Measurements from ENCODE around the gene QRICH2.
"Not testable (repeated sequence)": the region's sequence is repeated elsewhere in the genome, so short reads cannot be mapped to it uniquely, and the experiment has no call there.

Gene QRICH2

DNA sequence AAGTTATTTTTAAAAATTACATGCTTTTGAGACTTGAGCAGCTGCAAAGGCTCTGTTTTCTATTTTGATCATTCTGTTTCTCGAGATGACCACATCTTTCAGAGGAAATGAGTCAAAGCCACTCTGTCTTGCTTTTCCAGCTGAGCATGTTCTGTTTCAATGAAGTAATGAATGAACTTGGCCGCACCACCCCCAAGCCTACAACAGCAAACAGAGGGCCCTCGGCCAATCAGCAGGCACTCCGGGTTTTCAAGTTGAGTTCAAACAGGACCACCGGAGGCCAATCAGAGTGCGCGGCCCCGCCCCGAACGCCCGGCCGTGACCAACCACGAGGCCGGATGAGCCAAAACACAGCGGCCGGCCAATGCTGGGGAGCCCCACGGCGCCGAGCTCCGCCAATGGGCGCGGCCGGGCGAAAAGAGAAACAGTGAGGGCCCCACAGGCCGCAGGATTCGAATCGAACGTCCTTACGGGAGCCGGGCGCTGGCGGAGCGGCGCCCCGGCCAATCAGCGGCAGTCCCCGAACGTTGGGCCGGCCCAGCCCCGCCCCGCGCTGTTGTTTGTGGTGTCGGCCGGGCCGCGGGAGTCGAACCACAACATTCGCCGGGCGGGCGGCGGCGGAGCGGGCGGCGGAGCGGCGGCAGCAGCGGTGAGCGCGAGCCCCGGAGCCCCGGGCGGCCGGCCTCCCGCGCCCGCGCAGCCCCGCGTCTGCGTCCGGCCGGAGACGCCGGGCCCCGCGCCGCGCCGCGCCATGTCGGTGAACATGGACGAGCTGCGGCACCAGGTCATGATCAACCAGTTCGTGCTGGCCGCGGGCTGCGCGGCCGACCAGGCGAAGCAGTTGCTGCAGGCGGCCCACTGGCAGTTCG is 43.1 kb downstream of the QRICH2 start, which contains the start of gene UBALD2:
Gene UBALD2, plus strand, starts transcription at position 594 of the 869 bp plus-strand sequence. Its CDS starts 158 bp downstream, at position 752.
- DNase-seq = peak; percentile 99

DNA sequence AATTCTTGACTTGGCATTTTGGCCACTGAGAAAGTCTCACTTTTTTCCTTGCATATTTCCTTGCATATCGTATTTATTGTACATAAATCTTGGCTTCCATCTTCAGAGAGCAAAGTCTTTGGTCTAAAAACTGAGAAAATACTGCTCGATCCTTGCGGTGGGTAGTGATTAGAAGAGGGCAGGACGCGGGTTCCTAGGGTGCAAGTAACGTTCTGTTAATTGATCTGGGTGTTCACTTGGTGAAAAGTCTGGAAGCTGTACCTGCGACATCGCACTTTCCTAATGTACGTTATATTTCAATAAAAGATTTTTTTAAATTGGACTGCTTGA is 43.7 kb downstream of the QRICH2 start:
- DNase-seq = no peak

- DNase-seq = no peak
Measured at GRCh38 chr17:76263896-76264295, 44.2 kb downstream of the QRICH2 start.

DNA sequence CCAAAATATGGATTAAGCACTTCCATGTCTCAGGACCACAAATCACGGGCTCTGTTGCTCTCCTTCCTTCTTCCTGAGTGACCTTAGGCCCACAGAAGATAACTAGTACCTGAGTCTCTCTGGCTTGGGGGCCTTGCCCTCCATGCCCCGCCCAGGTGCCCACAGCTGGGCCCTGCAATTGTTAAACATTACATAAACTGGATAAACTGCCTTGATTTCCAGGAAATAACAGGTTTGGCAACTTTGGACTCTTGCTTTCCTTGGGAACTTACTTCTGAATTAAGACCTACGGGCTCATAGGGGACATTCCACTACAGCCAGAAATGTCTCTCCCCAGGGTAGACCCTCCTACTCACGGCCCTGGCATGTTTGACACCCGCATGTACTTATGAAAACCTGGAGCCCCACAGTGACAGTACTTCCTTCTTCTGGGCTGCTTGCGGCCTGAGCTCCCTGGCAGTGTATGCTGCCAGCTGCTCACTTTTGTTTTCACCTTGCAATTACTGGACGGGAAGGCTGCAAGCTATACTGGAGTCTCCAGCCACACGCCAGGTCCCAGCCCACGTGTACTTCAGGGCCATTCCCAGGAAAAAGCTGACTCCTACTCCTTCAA is 45.2 kb downstream of the QRICH2 start:
- DNase-seq = peak; percentile 31

DNA sequence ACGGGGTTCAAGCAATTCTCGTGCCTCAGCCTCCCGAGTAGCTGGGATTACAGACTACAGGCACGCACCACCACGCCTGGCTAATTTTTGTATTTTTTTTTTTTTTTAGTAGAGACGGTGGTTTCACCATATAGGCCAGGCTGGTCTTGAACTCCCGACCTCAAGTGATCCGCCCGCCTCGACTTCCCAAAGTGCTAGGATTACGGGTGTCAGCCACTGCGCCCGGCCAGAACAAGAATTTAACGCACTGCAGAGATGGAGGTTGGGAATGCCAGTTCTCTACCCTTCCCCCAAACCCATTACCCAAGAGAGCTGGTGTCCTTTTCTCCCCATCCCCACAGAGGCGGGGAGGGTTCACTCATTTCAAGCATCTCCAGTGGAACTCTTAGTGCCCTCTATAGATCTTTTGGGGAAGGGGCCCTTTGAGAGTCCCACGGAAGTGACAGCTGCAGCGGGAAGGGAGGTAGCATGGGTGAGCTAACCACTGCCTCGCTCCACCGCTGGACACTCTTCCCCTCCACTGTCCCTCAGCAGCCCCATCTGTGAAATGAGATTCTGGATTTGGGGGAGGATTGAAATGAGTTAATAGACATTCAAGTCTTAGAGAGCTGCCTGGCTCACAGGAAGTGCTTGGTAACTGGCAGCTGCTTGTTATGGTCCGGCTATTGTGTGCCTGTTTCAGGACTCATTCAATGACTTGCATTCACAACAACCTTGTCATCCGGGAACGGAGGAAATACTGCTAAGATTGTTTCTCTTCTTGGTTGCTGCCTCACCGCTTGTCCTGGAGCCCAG is 46.5 kb downstream of the QRICH2 start:
- no peak for DNase-seq

DNA sequence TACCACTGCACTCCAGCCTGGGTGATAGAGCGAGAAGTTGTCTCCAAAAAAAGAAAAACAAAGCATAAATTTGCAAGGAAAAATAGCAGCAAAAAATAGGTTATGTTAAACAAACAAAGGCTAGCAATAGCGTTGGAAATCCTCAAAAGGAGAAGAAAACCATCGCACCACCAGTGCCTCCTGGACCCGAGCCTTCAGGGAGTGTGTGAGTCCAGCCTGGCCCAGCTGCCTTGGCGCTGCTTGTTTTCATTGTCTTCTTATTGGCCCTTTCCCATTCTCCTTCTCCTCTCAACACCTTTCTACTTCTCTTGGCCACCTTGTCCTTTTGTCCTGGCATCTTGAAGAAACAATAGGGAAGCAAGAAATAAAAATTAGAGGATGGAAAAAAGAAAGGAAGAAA is 47.4 kb downstream of the QRICH2 start:
- DNase-seq = no peak

DNA sequence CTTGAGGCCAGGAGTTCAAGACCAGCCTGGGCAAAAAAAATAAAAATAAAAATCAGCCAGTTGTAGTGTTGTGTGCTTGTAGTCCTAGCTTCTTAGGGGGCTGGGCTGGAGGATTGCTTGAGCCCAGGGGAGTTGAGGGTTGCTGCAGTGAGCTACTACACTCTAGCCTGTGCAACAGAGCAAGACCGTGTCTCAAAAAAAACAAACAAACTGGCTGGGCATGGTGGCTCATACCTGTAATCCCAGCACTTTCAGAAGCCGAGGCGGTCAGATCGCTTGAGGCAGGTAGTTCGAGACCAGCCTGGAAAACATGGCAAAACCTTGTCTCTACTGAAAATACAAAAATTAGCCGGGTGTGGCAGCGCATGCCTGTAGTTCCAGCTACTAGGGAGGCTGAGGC is 47.9 kb downstream of the QRICH2 start:
- DNase-seq = no peak

DNA sequence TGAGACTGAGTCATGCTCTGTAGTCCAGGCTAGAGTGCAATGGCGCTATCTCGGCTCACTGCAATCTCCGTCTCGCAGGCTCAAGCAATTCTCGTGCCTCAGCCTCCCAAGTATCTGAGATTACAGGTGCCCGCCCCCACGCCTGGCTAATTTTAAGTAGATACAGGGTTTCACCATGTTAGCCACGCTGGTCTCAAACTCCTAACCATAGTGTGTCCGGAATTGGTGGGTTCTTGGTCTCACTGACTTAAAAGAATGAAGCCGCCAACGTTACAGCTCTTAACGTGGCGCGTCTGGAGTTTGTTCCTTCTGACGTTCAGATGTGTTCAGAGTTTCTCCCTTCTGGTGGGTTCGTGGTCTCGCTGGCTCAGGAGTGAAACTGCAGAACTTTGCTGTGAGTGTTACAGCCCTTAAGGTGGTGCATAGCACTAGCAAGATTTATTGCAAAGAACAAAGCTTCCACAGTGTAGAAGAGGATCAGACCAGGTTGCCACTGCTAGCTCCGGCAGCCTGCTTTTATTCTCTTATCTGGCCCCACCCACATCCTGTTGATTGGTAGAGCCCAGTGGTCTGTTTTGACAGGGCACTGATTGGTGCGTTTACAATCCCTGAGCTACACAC is 51.5 kb downstream of the QRICH2 start:
- peak; percentile 67 for DNase-seq

- no peak for DNase-seq
Measured at GRCh38 chr17:76255801-76256429, 52.2 kb downstream of the QRICH2 start.

DNA sequence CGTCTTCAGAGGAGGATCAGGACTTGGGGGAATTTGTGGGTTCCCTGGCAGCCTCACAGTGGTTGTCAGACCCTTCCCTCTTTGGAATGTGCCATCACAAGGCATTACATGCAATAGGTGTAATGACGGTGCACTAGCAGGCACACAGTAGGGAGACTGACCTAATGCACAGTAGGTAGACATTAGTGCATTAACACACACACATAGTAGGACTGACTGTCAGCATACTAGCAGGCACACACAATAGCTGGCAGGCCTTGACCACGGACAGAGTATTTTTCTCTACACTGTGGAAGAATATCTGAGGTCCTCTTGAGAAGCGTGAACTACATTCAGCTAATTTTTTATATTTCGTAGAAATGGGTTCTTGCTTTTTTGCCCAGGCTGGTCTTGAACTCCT is 53.8 kb downstream of the QRICH2 start:
- no peak for DNase-seq

GRCh38 chr17:76253841-76254240 is 54.2 kb downstream of the QRICH2 start:
- no peak for DNase-seq

- DNase-seq = not testable (repeated sequence)
Measured at GRCh38 chr17:76252967-76253766, 54.9 kb downstream of the QRICH2 start.

DNA sequence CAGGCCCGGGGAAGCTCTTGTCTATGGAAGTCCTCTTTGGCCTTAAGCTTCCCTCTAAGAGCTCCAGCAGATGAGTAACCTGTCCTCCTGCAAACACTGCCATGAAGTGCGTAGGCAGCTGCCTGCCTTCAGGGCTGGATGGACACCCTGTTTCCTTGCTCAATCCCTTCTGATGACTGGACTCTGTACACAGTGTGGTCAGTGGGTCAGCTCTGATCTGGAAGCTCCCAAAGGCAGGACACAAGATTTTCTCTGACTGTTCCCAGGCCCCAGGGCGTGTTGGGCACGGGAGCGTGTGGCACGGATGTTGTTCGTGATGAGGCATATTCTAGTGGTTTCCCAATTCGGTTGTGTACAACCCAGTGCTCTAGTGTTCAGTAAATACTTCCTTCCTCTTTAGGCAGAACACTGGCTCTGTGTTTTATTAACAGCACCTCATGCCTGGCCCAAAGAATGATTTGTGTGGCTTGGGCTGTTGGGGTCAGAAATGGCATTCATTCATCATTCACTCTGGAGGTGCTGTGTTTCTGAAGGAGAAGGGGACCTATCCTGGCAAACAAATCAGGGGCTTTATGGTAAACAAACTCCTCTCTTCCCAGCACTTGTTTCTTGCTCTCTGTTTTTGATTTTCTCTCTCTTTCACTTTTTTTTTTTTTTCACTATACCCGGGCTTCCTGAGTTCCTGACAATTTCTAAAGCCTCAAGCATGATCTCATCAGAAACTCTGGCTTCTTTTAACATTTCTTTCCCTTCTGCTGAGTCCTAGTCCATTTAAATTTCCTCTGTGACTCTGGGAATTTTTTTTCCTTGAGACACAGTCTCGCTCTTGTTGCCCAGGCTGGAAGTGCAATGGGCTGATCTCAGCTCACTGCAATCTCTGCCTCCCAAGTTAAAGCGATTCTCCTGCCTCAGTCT is 55.8 kb downstream of the QRICH2 start:
- peak; percentile 34 for DNase-seq

- DNase-seq = no peak
Measured at GRCh38 chr17:76251478-76252039, 56.5 kb downstream of the QRICH2 start.

DNA sequence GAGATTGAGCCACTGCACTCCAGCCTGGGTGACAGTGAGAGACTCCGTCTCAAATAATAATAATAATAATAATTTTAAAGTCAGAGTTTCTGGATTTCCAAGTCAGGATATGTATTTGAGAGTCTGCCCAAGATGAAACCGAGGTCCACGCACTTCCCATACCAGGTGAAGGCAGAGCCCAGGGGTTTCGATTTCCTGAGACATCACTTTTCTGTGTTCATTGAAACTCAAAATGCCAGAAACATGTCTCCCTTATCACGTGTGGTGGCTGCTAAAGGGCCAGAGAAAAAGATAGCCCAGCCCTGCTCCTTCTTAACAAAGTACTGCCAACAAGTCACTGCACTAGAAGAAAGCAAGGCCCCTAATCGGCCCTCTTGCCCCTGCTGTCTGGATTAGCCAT is 57.9 kb downstream of the QRICH2 start:
- DNase-seq = no peak

- DNase-seq = no peak
Measured at GRCh38 chr17:76248013-76248782, 59.9 kb downstream of the QRICH2 start.

- no peak for DNase-seq
Measured at GRCh38 chr17:76247304-76247703, 60.8 kb downstream of the QRICH2 start.

DNA sequence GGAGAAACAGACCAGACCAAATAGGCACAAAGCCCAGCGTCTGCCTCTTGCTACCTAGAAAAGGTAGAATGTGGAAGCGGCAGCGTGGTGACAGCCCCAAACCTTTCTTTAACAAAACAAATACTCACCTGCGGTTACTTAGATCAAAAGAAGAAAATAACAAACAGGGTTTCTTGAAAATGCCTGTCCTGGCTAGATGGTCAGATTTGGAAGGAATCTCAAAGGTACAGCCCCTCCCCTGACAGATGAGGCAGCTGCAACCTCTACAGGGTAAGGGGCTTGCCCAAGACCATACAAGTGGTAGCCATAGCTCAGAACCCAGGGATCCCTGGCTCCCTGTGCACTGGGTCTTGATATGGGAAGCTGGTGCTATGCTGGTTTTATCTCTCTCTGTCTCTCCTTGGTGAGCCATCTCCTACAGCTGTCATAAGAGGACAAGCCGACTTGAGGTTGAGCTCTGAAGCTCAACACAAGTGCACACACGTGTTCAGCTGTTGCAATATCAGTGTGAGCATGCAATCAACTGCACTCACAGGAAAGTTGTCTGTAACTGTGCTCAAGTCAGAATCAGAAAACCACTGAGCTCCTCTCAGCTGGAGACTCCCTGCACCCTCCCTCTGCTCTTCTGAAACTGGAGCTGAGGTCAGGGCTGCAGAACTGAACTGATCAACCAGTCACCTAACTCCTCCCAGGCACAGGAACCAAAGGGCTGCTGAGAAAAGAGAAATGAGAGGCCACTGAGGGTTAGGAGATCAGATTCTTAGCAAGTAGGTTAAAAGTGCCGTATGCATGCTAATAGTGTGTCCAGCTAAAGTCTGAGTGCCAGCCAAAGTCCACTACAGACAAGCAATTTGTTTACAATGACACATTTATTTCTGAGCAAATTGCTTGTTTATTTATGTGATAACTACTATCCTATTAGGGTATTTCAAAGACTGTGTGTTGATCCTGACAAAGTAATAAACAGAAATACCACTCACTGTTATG is 61.7 kb downstream of the QRICH2 start:
- DNase-seq = peak; percentile 84
